Gastroesophageal sphincter (tissue), 4 donors: ENCODE results near the gene MAP4K2. TPM values are rescaled to one million over a fixed set of nuclear protein-coding genes. Genes with fewer than 3 reads are reported as not detected.

ENCODE experiments used
- ATAC-seq: fragments of 150-250 bp; one replicate; pipeline ENCODE4 v1.9.1; 2016; ENCODE audit warnings: mild to moderate bottlenecking, moderate library complexity
- H3K27ac ChIP-seq, 4 donors: fragments of 200-600 bp; sonication (generic) in 3 of 4; 1 replicate in 3 of 4; 2 replicates in 1 of 4; pipeline ENCODE4 v1.5.1; 2016 to 2019
- H3K27me3 ChIP-seq: fragments of 200-600 bp; sonication (generic); one replicate; pipeline ENCODE4 v1.5.1; 2019
- H3K36me3 ChIP-seq, 2 donors: fragments of 200-600 bp; sonication (generic); one replicate each; pipeline ENCODE4 v1.5.1; 2019; ENCODE audit warnings: control low read depth in 1 of 2
- H3K4me1 ChIP-seq, 3 donors: fragments of 200-600 bp; sonication (generic); 1 replicate in 2 of 3; 2 replicates in 1 of 3; pipeline ENCODE4 v1.5.1; 2016 to 2019; ENCODE audit warnings: control low read depth in 2 of 3
- H3K4me3 ChIP-seq, 2 donors: fragments of 200-600 bp; sonication (generic); one replicate each; pipeline ENCODE4 v1.5.1; 2019; ENCODE audit warnings: mild to moderate bottlenecking in 1 of 2, moderate library complexity in 1 of 2
- H3K9me3 ChIP-seq, 3 donors: fragments of 200-600 bp; sonication (generic); one replicate each; pipeline ENCODE4 v1.5.1; 2017 to 2019; ENCODE audit warnings: control low read depth in 2 of 3
- CTCF ChIP-seq, 4 experiments: fragments of 200-600 bp in 2 of 4; fragments of 450-650 bp in 2 of 4; sonication (generic) in 1 of 4; IDR thresholded peaks; one replicate each; pipeline ENCODE4 v1.5.1; 2017 to 2019; ENCODE audit warnings: antibody characterized with exemption in 4 of 4, mild to moderate bottlenecking in 2 of 4, moderate library complexity in 2 of 4
- EP300 ChIP-seq: sonication (generic); formaldehyde crosslinking; IDR thresholded peaks from one replicate; pipeline ENCODE4 v1.6.1; 2017; ENCODE audit warnings: antibody characterized with exemption, mild to moderate bottlenecking
- POLR2A ChIP-seq, 2 donors: fragments of 450-650 bp; IDR thresholded peaks; one replicate each; pipeline ENCODE4 v1.6.1; 2017; ENCODE audit warnings: antibody characterized with exemption in 2 of 2, mild to moderate bottlenecking in 2 of 2, moderate library complexity in 1 of 2
- POLR2AphosphoS5 ChIP-seq: sonication (generic); formaldehyde crosslinking; IDR thresholded peaks from one replicate; pipeline ENCODE4 v1.6.1; 2017; ENCODE audit warnings: antibody characterized with exemption
- WGBS, 2 donors: methylation state at CpG; one replicate each; pipeline ENCODE4 v1.1.5; 2018; ENCODE audit warnings: low coverage in 1 of 2; 5-methylcytosine and 5-hydroxymethylcytosine counted together
- total RNA-seq, 4 donors: library from RNA; depleted of rRNA; stranded (reverse); fragments of >200 nt; gene quantifications; one replicate each; pipeline ENCODE4 v1.1.0, GENCODE V29; 2016

The MAP4K2 gene
- total RNA-seq, 4 donors from 2014 or later: 17.6 to 24.0 (median 19.6) TPM

GRCh38 chr11:64764040-64764611 lies 38.9 kb downstream of the MAP4K2 start:
- ATAC-seq: no peak
- Histone ChIP-seq H3K27ac (peak overlapping the region; percentile 16 to 86 (median 85)), H3K36me3 (peaks cover 11 to 76% of the 10 kb centered on the region in 2 donors), H3K27me3 (no peaks in the 10 kb centered on the region), H3K4me1 (peaks cover 7 to 97% (median 50%) of the 10 kb centered on the region in 3 donors), H3K4me3 (no peak overlapping the region), H3K9me3 (no peaks in the 10 kb centered on the region)
- 19 to 48% methylated on average over 3 to 7 of the region's 11 CpGs for WGBS, 2 donors
- peak; percentile 55 for TF ChIP-seq POLR2AphosphoS5
- no peak for TF ChIP-seq EP300

- peak overlapping the region; percentile 16 to 86 (median 85) for H3K27ac ChIP-seq
- no peak overlapping the region for H3K4me3 ChIP-seq
- 43% methylated on average over 3 of the region's 6 CpGs; no CpG with 5 or more reads in 1 of the 2 donors for WGBS, 2 donors
- H3K9me3 ChIP-seq: no peaks in the 10 kb centered on the region
- TF ChIP-seq POLR2AphosphoS5 (no peak), CTCF (IDR thresholded peaks at IDR 0.05) (no peak), EP300 (no peak), POLR2A (IDR thresholded peaks at IDR 0.05) (no peak)
- no peaks in the 10 kb centered on the region for H3K27me3 ChIP-seq
- peaks cover 7 to 70% of the 10 kb centered on the region in 2 donors for H3K36me3 ChIP-seq
- no peak for ATAC-seq
- peaks cover 7 to 100% (median 55%) of the 10 kb centered on the region in 3 donors for H3K4me1 ChIP-seq
Observed at GRCh38 chr11:64763526-64764039, 39.4 kb downstream of the MAP4K2 start.

- no peak for ATAC-seq
- TF ChIP-seq EP300 (no peak), POLR2A (IDR thresholded peaks at IDR 0.05) (no peak), POLR2AphosphoS5 (peak; percentile 36), CTCF (IDR thresholded peaks at IDR 0.05) (no peak)
Observed at GRCh38 chr11:64762674-64763525, 40.1 kb downstream of the MAP4K2 start.

GRCh38 chr11:64762277-64762673 lies 40.7 kb downstream of the MAP4K2 start:
- WGBS, 2 donors: 54 to 67% methylated on average over 2 to 4 of the region's 5 CpGs
- Histone ChIP-seq H3K27ac (peak overlapping the region in 3 of 4 donors; percentile 84 to 86 (median 86)), H3K4me3 (no peak overlapping the region), H3K9me3 (no peaks in the 10 kb centered on the region), H3K27me3 (no peaks in the 10 kb centered on the region), H3K4me1 (peaks cover 7 to 96% (median 56%) of the 10 kb centered on the region in 3 donors), H3K36me3 (peaks cover 3 to 57% of the 10 kb centered on the region in 2 donors)
- ATAC-seq: no peak
- peak; percentile 12 for TF ChIP-seq POLR2AphosphoS5
- TF ChIP-seq POLR2A (IDR thresholded peaks at IDR 0.05): no peak

More at GRCh38 chr11:64762674-64763525, 40.1 kb downstream of the MAP4K2 start:
- no peaks in the 10 kb centered on the region for H3K9me3 ChIP-seq
- peaks cover 7 to 100% (median 60%) of the 10 kb centered on the region in 3 donors for H3K4me1 ChIP-seq
- peaks cover 4 to 63% of the 10 kb centered on the region in 2 donors for H3K36me3 ChIP-seq
- no peak overlapping the region for H3K4me3 ChIP-seq
- 24 to 43% methylated on average over 6 to 7 of the region's 13 CpGs for WGBS, 2 donors
- no peaks in the 10 kb centered on the region for H3K27me3 ChIP-seq
- peak overlapping the region; percentile 16 to 86 (median 85) for H3K27ac ChIP-seq

GRCh38 chr11:64760759-64761420 lies 42.1 kb downstream of the MAP4K2 start:
- H3K4me3 ChIP-seq: no peak overlapping the region
- WGBS, 2 donors: 36% methylated on average over 7 of the region's 7 CpGs; no CpG with 5 or more reads in 1 of the 2 donors
- H3K4me1 ChIP-seq: peaks cover 7 to 82% (median 56%) of the 10 kb centered on the region in 3 donors
- TF ChIP-seq CTCF (IDR thresholded peaks at IDR 0.05) (no peak), POLR2AphosphoS5 (no peak), EP300 (no peak), POLR2A (IDR thresholded peaks at IDR 0.05) (no peak)
- peak overlapping the region in 3 of 4 donors; percentile 86 for H3K27ac ChIP-seq
- ATAC-seq: no peak
- no peaks in the 10 kb centered on the region for H3K27me3 ChIP-seq
- H3K9me3 ChIP-seq: no peaks in the 10 kb centered on the region
- H3K36me3 ChIP-seq: peaks cover 0 to 43% of the 10 kb centered on the region in 2 donors
